ENCODE results near the gene RBMS3.
A peak's percentile ranks its signal among the peaks of the same experiment; 100 is the strongest.

Gene RBMS3

GRCh38 chr3:29392625-29393388 lies 111.9 kb downstream of the RBMS3 start:
- no peak for DNase-seq

DNA sequence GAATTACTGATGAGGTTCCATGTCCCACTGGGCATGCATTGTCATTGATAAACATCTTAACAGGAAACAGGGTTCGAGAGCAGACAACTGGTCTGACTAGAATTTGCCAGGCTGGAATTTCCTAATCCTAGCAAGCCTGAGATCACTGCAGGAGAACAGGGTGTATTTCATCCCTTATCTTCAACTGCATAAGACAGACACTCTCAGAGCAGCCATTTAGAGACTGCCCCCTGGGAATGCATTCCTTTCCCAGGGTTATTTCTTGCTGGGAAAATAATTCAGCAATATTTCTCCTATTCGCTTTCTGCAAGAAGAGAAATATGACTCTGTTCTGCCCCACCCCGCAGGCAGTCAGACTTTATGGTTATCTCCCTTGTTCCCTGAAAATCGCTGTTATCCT lies 113.1 kb downstream of the RBMS3 start:
- DNase-seq: peak; percentile 69

GRCh38 chr3:29397406-29397805 lies 116.5 kb downstream of the RBMS3 start:
- no peak for DNase-seq

- no peak for DNase-seq
Observed at GRCh38 chr3:29398787-29399186, 117.9 kb downstream of the RBMS3 start.

GRCh38 chr3:29406291-29406832 lies 125.5 kb downstream of the RBMS3 start:
- DNase-seq: no peak

DNA sequence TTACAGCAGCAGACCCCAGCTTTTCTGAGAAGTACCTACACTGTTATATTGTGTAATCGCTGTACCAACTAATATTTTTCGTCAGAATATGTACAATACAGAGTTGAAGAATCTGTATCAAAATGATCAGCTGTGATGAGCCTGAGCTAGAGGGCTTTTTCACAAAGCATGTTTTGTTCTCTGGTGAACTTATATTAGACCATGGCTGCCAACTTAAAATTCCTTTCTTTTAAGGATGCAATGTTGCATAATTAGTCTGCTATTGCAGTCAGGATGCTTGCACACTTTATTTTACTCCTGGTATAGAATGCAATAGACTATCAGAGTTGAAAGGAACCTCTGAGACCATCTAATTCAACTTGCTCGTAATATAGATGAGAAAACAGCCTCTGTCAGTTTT lies 127.8 kb downstream of the RBMS3 start:
- no peak for DNase-seq

GRCh38 chr3:29409409-29409808 lies 128.5 kb downstream of the RBMS3 start:
- peak; percentile 45 for DNase-seq

DNA sequence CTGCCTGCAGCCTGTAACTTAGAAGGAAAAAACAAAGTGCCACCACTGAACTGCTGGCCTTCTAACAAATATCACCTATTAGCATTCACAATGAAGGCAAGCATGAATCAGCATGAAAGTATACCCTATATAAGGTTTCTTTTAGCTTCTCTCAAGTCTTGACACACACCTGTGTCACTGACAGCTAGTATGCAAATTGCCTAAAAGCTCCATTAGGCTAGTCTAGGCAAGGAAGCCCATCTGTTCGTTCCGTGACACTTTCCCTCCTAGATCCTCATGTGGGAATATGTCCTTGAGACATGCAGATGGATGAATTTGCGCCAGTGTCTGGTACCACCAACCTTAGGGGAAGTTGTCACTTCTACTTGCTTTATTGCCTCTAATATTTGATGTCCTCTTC lies 129.3 kb downstream of the RBMS3 start:
- no peak for DNase-seq

GRCh38 chr3:29410660-29411405 lies 130.0 kb downstream of the RBMS3 start:
- no peak for DNase-seq

- DNase-seq: no peak
Observed at GRCh38 chr3:29412110-29412509, 131.2 kb downstream of the RBMS3 start.

GRCh38 chr3:29414468-29415224 lies 133.8 kb downstream of the RBMS3 start:
- DNase-seq: no peak

DNA sequence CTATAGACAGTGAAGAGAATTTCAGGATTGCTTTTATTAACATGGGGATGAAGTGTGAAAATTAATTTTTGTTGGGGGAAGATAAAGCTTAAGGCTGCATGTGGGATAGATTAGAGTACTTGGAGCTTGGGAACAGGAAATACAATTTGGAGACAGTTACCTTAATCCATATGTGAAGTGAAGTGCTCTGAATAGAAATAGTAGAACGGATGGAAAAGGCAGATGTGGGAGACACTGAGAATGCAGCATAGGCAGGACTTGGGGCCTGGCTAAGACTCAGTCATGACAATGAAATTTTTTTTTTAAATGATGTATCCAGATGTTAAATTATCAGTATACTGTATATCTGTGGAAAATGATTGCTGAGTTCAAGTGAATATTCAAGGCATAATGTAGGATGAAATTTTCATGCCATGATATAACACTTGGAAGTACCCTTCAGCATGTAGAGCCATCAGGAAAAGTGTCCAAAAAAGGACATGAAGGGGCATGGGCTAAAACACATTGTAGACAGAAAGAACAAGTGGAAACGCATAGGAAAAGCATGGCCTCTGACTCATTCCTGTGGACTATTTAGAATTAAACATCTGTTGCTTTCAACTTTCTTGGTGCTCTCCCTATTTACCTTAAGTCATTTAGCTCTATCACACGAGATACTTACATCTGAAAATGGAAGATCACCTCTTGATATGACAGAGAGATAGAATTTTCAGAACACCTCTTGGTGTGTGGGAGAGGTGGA lies 134.8 kb downstream of the RBMS3 start:
- peak; percentile 33 for DNase-seq

GRCh38 chr3:29416514-29416913 lies 135.6 kb downstream of the RBMS3 start:
- DNase-seq: peak; percentile 50

GRCh38 chr3:29420106-29420505 lies 139.2 kb downstream of the RBMS3 start:
- no peak for DNase-seq

GRCh38 chr3:29426302-29427226 lies 145.7 kb downstream of the RBMS3 start:
- no peak for DNase-seq

- peak; percentile 40 for DNase-seq
Observed at GRCh38 chr3:29427266-29428103, 146.6 kb downstream of the RBMS3 start.

DNA sequence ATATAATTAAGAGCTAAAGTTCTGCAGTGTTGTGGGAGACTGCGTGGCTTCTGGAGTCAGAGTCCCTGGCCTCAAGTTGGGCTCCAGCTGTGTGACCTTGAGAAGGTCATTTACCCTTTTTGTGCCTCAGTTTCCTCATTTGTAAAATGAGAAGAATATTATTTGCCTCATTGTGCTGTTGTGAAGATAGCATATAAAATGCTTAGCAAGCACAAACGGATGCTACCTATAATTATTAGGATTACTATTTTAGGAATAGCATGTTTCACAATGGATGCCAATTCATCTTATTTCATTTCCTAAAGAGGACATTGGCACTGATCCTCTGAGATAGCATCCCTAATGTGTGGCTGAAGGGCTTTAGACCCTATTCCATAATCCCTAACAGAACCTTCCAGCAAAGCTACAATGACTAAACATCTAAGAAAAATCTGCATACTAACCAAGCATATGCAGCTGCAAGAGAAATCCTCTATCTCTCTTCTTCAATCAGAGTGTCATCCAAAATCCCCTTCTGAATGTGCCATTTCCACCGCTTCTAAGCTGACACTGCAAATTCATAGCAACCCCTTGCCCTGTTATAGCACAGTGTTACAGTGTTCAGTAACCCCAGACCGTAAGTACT lies 148.3 kb downstream of the RBMS3 start:
- no peak for DNase-seq

DNA sequence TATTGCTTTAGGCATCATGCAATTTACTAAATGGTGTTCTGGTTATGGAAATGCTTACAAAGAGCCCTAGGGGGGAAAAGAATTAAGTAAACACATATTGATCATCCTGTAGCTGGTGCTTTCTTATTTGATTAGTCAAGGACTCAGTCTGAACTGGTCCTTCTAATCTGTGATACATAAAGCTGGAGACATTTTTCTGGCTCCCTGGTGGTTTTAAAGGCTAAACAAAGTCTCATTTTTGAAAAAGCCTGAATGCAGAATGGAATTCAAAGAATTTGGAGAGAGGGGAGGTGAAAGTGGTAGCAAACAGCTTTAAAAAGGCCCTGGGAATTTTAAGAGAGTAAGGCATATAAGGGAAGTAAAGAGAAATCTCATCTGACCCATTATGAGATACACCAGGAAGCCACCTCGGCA lies 149.7 kb downstream of the RBMS3 start:
- peak; percentile 91 for DNase-seq

- DNase-seq: no peak
Observed at GRCh38 chr3:29436612-29437323, 155.9 kb downstream of the RBMS3 start.
